Measurements from ENCODE around the gene NARS2.

The NARS2 gene

GRCh38 chr11:78547931-78548705 lies 26.5 kb downstream of the NARS2 start:
- no peak overlapping the region for H3K27ac Mint-ChIP-seq
- H3K4me3 Mint-ChIP-seq, result no peak overlapping the region
- H3K4me1 Mint-ChIP-seq, result peaks cover 6% of the 10 kb centered on the region
- H3K9me3 Mint-ChIP-seq, result no peaks in the 10 kb centered on the region
- H3K36me3 Mint-ChIP-seq (ENCODE audit: low read depth), result peaks cover 22% of the 10 kb centered on the region
- H3K27me3 Mint-ChIP-seq, result no peaks in the 10 kb centered on the region
- ATAC-seq, result no peak
- DNase-seq, result no peak

DNA sequence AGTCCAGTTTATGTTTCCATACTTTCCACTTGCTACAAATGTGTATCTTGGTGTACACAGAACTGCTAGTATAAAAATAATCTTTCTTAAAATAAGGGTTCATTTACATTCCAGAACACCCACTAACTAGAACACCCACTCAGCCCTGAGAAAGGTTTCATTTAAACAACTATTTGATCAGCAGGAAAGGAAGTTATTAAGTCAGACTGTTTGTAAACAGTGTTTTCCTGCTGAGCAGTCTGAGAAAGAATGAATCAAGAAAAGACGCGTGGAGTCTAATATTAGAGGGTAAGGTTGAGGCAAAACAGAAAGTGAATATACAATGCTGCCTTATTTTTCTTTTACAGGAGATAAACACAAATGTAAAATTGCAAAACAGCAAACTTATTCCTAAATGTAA lies 32.7 kb downstream of the NARS2 start:
- H3K27ac Mint-ChIP-seq, result no peak overlapping the region
- H3K4me1 Mint-ChIP-seq, result peaks cover 3% of the 10 kb centered on the region
- H3K4me3 Mint-ChIP-seq, result no peak overlapping the region
- H3K27me3 Mint-ChIP-seq, result no peaks in the 10 kb centered on the region
- H3K36me3 Mint-ChIP-seq (ENCODE audit: low read depth), result peaks cover 11% of the 10 kb centered on the region
- DNase-seq (no peak), ATAC-seq (no peak)
- H3K9me3 Mint-ChIP-seq, result no peaks in the 10 kb centered on the region

DNA sequence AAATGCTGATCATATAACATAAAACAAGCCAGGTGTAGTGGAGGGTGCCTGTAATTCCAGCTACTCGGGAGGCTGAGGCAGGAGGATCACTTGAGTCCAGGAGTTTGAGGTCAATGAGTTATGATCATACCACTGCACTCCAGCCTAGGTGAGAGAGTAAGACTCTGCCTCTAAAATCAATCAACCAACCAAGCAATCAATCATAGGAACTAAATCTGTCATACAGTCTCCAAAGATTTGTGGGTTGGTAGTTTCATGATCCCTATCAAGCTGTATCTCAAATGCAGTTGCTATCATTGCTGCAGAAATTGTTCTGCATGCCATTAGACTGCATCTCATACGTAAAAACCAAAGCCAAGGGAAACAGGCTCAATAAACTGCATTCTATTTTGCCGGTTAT lies 33.1 kb downstream of the NARS2 start:
- H3K4me1 Mint-ChIP-seq, result peaks cover 3% of the 10 kb centered on the region
- H3K4me3 Mint-ChIP-seq, result no peak overlapping the region
- H3K9me3 Mint-ChIP-seq, result no peaks in the 10 kb centered on the region
- DNase-seq (no peak), ATAC-seq (no peak)
- H3K27ac Mint-ChIP-seq, result no peak overlapping the region
- H3K36me3 Mint-ChIP-seq (ENCODE audit: low read depth), result peaks cover 11% of the 10 kb centered on the region
- H3K27me3 Mint-ChIP-seq, result no peaks in the 10 kb centered on the region

- Mint-ChIP-seq H3K4me3 (no peak overlapping the region), H3K4me1 (peaks cover 3% of the 10 kb centered on the region), H3K27me3 (no peaks in the 10 kb centered on the region), H3K27ac (no peak overlapping the region), H3K36me3 (ENCODE audit: low read depth) (peaks cover 9% of the 10 kb centered on the region), H3K9me3 (no peaks in the 10 kb centered on the region)
- no peak for ATAC-seq
- DNase-seq, result no peak
These were observed 34.4 kb downstream of the NARS2 start for GRCh38 chr11:78540256-78540655.

DNA sequence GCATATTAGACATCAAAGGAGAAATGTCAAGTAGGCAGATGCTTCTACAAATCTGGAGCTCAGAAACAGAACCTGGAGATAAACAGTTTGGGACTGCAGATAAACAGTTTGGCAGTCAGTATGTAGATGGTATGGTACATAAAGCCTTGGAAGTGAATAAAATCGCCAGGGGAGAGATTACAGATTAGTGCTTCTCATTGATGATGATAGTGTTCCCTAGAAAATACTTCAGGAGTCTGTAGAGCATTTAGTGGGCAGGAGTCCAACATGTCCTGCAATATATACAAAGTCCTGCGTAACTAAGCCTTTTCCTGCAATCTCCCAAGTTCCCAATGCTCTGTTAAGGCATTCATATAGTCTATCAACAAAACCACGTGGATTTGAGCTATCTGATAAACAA lies 35.2 kb downstream of the NARS2 start:
- ATAC-seq, result no peak
- Mint-ChIP-seq H3K9me3 (no peaks in the 10 kb centered on the region), H3K36me3 (ENCODE audit: low read depth) (peaks cover 9% of the 10 kb centered on the region), H3K4me3 (no peak overlapping the region), H3K27ac (no peak overlapping the region), H3K27me3 (no peaks in the 10 kb centered on the region), H3K4me1 (peaks cover 3% of the 10 kb centered on the region)
- DNase-seq, result no peak

DNA sequence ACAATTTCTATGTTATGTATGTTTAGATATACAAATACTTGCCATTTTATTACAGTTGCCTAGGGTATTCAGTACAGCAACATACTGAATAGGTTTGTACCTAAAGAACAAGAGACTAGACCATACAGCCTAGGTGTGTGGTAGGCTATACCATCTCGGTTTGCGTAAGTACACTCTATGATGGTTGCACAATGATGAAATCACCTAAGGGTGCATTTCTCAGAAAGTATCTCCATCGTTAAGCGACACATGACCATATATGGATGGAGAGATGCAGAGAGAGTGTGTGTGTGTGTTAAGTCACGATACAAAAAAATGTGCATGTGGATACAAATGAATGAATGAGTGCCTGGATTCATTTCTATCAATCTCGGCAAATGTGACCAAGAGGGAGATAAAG lies 37.7 kb downstream of the NARS2 start:
- Mint-ChIP-seq H3K36me3 (ENCODE audit: low read depth) (peaks cover 7% of the 10 kb centered on the region), H3K9me3 (no peaks in the 10 kb centered on the region), H3K4me3 (no peak overlapping the region), H3K27me3 (no peaks in the 10 kb centered on the region), H3K27ac (no peak overlapping the region), H3K4me1 (peaks cover 7% of the 10 kb centered on the region)
- ATAC-seq (no peak), DNase-seq (no peak)

DNA sequence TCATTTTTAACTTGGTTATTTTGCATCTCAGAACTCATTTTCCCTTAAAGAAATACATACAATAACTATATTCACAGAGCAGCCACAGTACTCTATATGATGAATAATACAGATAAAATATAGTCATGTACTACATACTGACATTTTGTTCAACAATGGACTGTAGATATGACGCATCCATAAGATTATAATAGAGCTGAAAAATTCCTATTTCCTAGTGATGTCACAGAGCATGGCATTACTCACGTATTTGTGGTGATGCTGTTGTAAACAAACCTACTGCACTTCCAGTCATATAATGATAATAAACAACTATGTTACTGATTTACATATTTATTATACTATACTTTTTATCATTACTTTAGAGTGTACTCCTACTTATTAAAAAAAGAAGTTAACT lies 38.7 kb downstream of the NARS2 start:
- peaks cover 7% of the 10 kb centered on the region for H3K4me1 Mint-ChIP-seq
- H3K27me3 Mint-ChIP-seq, result no peaks in the 10 kb centered on the region
- no peak overlapping the region for H3K4me3 Mint-ChIP-seq
- H3K27ac Mint-ChIP-seq, result no peak overlapping the region
- no peaks in the 10 kb centered on the region for H3K9me3 Mint-ChIP-seq
- no peak for DNase-seq
- H3K36me3 Mint-ChIP-seq (ENCODE audit: low read depth), result peaks cover 7% of the 10 kb centered on the region
- no peak for ATAC-seq

DNA sequence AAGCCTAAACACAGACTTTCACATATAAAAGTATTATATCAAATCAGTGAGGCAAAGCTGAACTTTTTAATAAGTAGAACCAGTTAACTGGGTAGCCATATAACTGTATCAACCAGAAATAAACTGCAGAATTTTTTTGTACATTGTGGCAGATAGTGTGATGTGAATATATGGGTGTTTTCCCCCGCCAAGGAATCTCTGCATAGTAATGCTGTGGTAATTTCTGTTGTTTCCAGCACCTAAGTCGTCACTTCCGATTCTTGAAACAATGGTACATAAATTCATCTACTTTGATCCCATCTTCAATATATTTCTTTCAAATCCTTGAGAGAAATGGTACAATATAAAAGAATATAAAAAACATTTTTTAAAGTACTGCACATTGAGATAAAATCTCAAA lies 39.6 kb downstream of the NARS2 start:
- DNase-seq (no peak), ATAC-seq (no peak)
- no peaks in the 10 kb centered on the region for H3K9me3 Mint-ChIP-seq
- no peak overlapping the region for H3K4me3 Mint-ChIP-seq
- no peak overlapping the region for H3K27ac Mint-ChIP-seq
- H3K4me1 Mint-ChIP-seq, result peaks cover 7% of the 10 kb centered on the region
- no peaks in the 10 kb centered on the region for H3K27me3 Mint-ChIP-seq
- H3K36me3 Mint-ChIP-seq (ENCODE audit: low read depth), result peaks cover 7% of the 10 kb centered on the region

- Mint-ChIP-seq H3K36me3 (ENCODE audit: low read depth) (peaks cover 3% of the 10 kb centered on the region), H3K9me3 (no peaks in the 10 kb centered on the region), H3K4me3 (no peak overlapping the region), H3K27me3 (no peaks in the 10 kb centered on the region), H3K4me1 (peaks cover 7% of the 10 kb centered on the region), H3K27ac (peak overlapping the region; percentile 8)
- ATAC-seq, result no peak
- DNase-seq, result no peak
These were observed 41.3 kb downstream of the NARS2 start for GRCh38 chr11:78533399-78533798.

GRCh38 chr11:78532991-78533390 lies 41.7 kb downstream of the NARS2 start:
- DNase-seq (no peak), ATAC-seq (no peak)
- peak overlapping the region; percentile 8 for H3K27ac Mint-ChIP-seq
- H3K9me3 Mint-ChIP-seq, result no peaks in the 10 kb centered on the region
- H3K4me3 Mint-ChIP-seq, result no peak overlapping the region
- no peaks in the 10 kb centered on the region for H3K27me3 Mint-ChIP-seq
- no peaks in the 10 kb centered on the region for H3K36me3 Mint-ChIP-seq (ENCODE audit: low read depth)
- peaks cover 7% of the 10 kb centered on the region for H3K4me1 Mint-ChIP-seq

- no peak overlapping the region for H3K27ac Mint-ChIP-seq
- no peaks in the 10 kb centered on the region for H3K9me3 Mint-ChIP-seq
- H3K27me3 Mint-ChIP-seq, result no peaks in the 10 kb centered on the region
- H3K36me3 Mint-ChIP-seq (ENCODE audit: low read depth), result peaks cover 13% of the 10 kb centered on the region
- no peak for DNase-seq
- no peak for ATAC-seq
- no peaks in the 10 kb centered on the region for H3K4me1 Mint-ChIP-seq
- no peak overlapping the region for H3K4me3 Mint-ChIP-seq
These were observed 48.0 kb downstream of the NARS2 start for GRCh38 chr11:78526497-78527146.

DNA sequence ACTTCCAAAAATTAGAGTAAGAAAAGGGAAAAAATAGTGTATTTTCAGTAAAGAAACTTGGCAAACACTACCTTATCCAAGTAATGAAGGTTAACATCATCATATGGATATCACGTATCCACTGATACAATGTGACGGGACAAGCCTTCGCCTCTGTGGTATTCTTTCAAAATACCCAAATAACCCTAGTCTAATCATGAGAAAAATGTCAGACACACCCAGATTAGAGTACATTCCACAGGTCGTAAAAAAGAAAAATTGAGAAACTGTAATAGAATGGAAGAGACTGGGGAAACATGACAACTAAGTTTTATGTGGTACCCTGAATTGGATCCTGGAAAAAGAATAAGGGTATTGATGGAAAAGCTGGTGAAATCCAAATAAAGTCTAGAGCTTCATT lies 48.9 kb downstream of the NARS2 start:
- H3K4me3 Mint-ChIP-seq, result no peak overlapping the region
- no peaks in the 10 kb centered on the region for H3K4me1 Mint-ChIP-seq
- peaks cover 13% of the 10 kb centered on the region for H3K36me3 Mint-ChIP-seq (ENCODE audit: low read depth)

DNA sequence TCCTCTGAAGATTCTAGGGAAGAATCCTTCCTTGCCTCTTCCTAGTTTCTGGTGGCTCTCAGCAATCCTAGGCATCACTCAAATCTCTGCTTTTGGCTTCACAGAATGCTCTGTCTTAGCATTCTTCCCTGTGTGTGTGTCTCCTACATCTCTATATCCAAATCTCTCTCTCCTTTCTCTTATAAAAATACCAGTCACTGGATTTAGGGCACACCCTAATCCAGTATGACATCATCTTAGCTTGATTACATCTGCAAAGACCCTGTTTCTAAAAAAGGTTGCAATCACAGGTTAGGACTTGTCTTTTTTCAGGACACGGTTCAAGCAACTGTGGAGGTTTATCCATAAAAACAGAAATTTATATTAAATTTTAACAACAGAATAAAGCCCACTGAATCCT lies 54.4 kb downstream of the NARS2 start:
- Mint-ChIP-seq H3K36me3 (ENCODE audit: low read depth) (peaks cover 15% of the 10 kb centered on the region), H3K27me3 (no peaks in the 10 kb centered on the region)
- ATAC-seq, result no peak

More for the DNA sequence above, 48.9 kb downstream of the NARS2 start:
- Mint-ChIP-seq H3K27me3 (no peaks in the 10 kb centered on the region), H3K27ac (no peak overlapping the region), H3K9me3 (no peaks in the 10 kb centered on the region)
- no peak for DNase-seq
- no peak for ATAC-seq

GRCh38 chr11:78516281-78516680 lies 58.4 kb downstream of the NARS2 start:
- no peaks in the 10 kb centered on the region for H3K9me3 Mint-ChIP-seq
- peaks cover 17% of the 10 kb centered on the region for H3K36me3 Mint-ChIP-seq (ENCODE audit: low read depth)
- no peak overlapping the region for H3K27ac Mint-ChIP-seq
- H3K27me3 Mint-ChIP-seq, result no peaks in the 10 kb centered on the region
- no peaks in the 10 kb centered on the region for H3K4me1 Mint-ChIP-seq
- DNase-seq, result no peak
- no peak overlapping the region for H3K4me3 Mint-ChIP-seq
- no peak for ATAC-seq

More for the DNA sequence above, 54.4 kb downstream of the NARS2 start:
- Mint-ChIP-seq H3K4me3 (no peak overlapping the region), H3K4me1 (no peaks in the 10 kb centered on the region), H3K27ac (no peak overlapping the region), H3K9me3 (no peaks in the 10 kb centered on the region)
- DNase-seq, result no peak

DNA sequence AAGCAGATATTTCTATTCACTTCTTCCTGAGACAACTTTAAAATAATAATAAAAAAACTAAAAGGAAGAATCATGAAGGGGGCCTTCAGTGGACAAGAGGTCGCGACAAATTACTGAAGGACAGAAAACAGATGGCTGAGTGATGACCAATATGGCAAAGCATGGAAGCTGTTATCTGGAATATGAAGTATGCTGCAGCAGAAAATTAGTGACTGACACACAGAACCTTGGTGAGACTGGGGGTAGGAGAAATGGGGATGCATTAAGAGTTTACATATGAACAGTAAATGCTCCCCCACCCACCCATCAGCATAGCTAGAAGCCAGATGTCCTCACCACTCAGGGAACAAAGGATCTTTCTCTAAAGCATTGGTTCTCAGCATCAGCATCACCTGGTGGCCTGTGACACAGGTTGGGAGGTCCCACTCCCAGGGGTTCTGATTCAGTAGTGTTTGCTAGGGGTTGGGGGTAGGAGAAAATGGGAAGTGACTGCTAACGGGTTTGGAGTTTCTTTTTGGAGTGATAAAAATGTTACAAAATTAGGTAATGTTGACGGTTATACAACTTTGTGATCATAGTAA lies 59.7 kb downstream of the NARS2 start:
- Mint-ChIP-seq H3K4me3 (no peak overlapping the region), H3K36me3 (ENCODE audit: low read depth) (peaks cover 28% of the 10 kb centered on the region), H3K9me3 (peaks cover 7% of the 10 kb centered on the region), H3K4me1 (no peaks in the 10 kb centered on the region), H3K27me3 (no peaks in the 10 kb centered on the region), H3K27ac (no peak overlapping the region)
- DNase-seq (no peak), ATAC-seq (no peak)

Data from activated naive CD8-positive, alpha-beta T cell treated with anti-CD3 and anti-CD28 coated beads, Interleukin-2, amount 50 U/mL, for 24 hours (primary cell).